HG03175 (cell line): ENCODE data around the gene BCKDHB.
"Not testable (repeated sequence)": the region's sequence is repeated elsewhere in the genome, so short reads cannot be mapped to it uniquely, and the experiment has no call there.

Experiments used
- ATAC-seq: cut with Tn5 transposase; IDR thresholded peaks from one replicate; pipeline ENCODE4 v1.9.1; 2021; ENCODE audit warnings: mild to moderate bottlenecking, moderate library complexity; ENCODE audit not compliant: unreplicated experiment

The BCKDHB gene

GRCh38 chr6:80203283-80203682, 96.8 kb downstream of the BCKDHB start:
- no peak for ATAC-seq

GRCh38 chr6:80205404-80205803, 98.9 kb downstream of the BCKDHB start:
- no peak for ATAC-seq

DNA sequence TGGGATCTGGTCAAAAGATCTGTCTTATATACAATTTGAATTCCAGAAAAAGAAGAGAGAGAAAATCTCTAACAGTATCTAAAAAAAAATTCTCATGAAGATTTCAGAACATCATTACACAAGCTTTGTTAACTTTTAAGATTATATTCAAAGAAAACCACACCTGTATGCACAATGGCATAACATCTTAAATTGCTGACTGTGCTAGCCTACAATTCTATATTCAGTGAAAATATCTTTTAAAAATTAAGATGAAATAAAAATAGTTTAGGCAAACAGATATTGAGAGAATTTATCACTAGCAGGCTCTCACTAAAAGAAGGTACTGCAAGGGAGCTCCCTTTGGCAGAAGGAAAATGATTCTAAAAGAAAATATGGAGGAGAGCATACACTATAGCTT, 100.3 kb downstream of the BCKDHB start:
- ATAC-seq: no peak

- no peak for ATAC-seq
Observed at GRCh38 chr6:80209430-80209829, 103.0 kb downstream of the BCKDHB start.

DNA sequence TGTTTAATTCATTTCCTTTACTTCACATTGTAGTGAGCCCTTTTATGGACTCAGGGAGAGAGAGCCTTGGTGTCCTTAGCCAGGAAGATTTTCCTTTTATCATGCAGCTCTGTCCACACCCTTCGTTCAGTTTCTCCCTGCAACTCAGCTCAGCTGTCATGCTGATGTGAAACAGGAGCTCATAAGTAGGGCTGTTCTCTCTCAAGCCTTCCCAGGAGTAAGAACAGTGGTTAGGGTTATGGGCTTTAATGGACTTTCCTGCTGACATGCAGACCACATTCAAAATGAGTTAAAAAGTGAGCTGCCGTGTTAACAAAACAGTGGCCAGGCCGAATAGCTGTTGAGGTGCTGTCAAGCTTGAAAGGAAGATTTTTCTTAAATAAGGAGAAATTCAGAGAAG, 104.1 kb downstream of the BCKDHB start:
- ATAC-seq: no peak

- no peak for ATAC-seq
Observed at GRCh38 chr6:80211286-80211685, 104.8 kb downstream of the BCKDHB start.

GRCh38 chr6:80211890-80212289, 105.4 kb downstream of the BCKDHB start:
- ATAC-seq: not testable (repeated sequence)

DNA sequence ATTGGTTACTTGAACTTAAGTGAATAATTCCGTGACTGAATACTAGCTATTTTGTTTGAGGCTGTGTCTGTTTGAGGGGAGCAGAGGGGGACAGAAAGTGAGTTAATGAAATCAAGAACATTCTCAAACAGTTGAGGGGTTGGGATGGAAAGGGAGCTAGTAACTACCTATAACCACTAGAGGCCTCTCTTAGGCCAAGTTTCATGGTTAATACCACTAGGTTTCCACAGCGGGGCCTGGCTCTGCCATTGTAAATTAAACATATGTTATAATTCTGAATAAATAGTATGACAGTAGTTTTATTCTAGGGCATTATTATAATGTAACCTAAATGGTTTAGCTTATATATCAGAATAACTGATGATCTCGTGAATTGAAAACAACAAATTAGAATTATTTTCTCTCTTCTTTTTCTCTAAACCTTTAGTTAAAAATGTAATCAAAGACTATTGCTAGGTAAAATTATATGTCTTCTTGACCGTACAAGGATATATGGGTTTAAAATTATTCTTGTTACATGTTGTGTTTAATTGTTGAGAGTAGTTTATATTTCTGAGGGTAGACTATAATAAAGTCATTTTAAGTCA, 108.1 kb downstream of the BCKDHB start:
- peak; percentile 95 for ATAC-seq

DNA sequence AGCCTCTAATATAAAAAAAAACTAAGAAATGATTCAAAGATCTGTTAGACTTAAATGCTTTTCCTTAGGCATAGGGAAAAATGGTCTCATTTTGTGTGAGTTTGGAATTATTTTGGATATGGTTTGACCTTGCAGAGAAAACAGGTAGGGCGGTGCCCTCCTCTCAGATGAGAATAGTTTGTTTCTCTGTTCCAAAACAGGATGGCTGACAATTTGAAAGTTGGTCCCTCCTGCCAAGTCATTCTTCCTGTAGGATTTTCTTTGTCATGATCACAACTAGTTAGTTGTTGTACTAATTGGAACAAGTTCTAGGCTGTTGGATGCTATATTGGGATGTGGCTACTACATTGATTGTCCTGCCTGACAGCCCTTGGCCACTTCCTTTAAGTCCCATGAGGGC, 108.6 kb downstream of the BCKDHB start:
- ATAC-seq: no peak

DNA sequence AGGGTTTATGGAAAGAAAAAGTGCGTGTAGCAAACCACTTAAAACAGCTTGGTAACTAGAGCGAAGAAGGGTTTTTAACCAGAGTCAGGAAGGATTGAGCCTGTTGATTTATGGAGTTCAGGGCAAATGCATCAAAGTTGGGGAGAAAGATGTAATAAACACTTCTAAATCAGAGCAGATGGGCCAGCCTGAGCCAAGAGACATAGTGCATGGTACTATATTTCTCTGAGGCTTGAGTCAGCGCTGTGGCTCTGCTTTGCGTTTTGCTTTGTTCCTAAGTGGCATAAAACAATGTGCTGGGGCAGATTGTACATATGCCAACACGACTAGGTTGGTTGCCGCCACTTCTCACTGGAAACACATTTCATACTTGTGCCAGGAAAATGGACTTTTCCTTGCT, 111.3 kb downstream of the BCKDHB start:
- ATAC-seq: no peak

GRCh38 chr6:80223743-80224212, 117.3 kb downstream of the BCKDHB start:
- no peak for ATAC-seq

DNA sequence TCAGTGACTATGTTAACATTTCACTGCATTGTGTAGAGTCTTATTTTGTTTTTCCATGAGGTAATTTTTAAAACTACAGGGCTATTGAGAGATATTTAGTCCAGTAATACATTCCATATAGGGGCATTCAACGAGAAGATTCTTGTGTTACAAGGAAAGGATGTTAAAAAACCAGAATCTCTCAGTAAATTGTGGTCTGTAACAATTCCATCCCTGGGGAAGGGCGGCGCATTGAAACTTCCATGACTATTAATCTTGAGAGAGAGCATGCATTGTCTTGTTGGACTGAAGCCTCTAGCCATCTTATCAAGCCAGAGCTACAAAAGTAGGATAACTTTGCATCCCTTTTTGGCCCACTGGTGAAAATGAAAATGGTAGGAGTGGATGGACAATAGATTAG, 119.7 kb downstream of the BCKDHB start:
- no peak for ATAC-seq

- ATAC-seq: no peak
Observed at GRCh38 chr6:80226699-80227098, 120.2 kb downstream of the BCKDHB start.

DNA sequence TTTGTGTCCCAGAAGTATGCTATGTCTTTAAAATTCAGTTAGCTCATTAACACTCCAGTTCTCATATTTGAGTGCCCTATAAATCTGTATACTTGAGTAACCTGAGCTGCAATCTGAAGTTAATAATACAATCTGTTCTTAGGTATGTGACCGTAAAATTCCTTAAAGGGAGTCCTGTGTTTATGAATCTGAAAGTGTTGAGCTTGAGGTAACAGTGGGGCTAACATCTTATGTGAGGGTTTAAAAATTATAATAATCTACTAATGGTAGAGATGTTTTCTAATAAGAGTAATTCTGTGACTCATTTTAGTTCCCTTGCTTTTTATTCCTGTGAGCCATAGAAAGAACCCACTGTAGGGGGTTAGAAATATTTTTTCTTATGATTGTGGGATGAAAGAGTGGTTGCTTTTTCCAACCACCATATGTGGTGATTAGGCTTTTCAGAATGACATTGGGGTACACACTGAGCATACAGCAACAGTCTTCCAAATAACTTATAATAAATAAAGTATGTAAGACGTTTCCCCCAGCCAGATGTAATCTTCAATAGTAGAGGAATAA, 121.2 kb downstream of the BCKDHB start:
- no peak for ATAC-seq

DNA sequence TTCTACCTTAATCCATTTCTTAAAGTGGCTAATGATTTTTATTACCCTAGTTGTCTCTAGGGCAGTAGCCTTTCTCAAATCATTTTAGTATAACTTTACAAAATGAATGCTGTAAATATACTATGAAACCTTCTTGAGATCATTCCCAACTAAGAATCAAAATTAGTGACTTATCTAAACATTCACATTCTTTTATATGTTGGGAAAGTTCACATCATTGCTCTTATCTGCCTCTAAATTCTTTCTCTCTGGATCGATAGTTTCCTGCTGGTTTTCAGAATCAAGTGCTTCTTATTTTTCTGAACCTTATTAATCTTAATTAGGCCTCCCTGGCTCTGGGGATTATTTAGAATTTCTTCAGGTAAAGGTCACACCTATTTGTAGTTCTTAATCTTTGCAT, 126.8 kb downstream of the BCKDHB start:
- no peak for ATAC-seq

GRCh38 chr6:80233958-80234357, 127.5 kb downstream of the BCKDHB start:
- ATAC-seq: no peak

- no peak for ATAC-seq
Observed at GRCh38 chr6:80234401-80234800, 127.9 kb downstream of the BCKDHB start.

- ATAC-seq: no peak
Observed at GRCh38 chr6:80234908-80235307, 128.4 kb downstream of the BCKDHB start.

DNA sequence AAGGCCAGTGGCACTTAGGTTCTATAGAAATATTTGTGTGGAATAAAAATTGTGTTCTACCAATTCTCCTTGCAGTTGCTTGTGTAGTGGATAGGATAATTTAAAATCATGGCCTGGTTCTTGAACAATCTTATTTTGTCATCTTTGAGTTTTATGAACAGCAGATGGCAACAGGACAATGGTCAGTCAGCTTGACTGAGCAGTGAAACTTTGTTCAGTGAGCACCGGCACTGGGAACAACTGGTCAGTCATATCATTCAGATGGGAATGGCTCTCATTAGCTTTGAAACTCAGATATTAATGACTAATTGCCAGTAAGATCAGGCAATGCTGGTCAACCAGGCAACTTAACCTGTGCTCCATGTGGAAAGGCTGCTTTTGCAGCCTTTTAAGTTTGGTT, 129.2 kb downstream of the BCKDHB start:
- no peak for ATAC-seq

GRCh38 chr6:80238754-80239153, 132.3 kb downstream of the BCKDHB start:
- not testable (repeated sequence) for ATAC-seq

- ATAC-seq: no peak
Observed at GRCh38 chr6:80245043-80245442, 138.6 kb downstream of the BCKDHB start.

DNA sequence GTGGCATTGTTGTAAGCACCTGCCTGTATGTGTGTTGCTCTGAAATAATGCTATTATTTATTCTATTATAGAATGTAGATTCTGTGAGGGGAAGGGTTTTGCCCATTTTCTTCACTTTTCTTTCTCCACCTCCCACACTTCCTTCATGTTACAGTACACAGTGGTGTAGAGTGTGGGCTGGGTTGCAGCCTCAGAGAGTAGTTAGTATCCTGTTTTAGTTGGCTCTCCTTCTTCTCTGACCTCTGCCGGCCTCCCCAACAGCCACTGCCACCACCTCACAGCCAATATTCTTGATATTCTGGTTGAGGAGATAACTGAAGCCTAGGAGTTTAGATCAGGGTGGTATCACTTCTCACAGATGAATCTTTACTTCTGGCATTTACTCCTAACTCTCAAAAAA, 143.4 kb downstream of the BCKDHB start:
- no peak for ATAC-seq

- ATAC-seq: no peak
Observed at GRCh38 chr6:80250391-80250997, 144.0 kb downstream of the BCKDHB start.
